Hepatocyte (in vitro differentiated cells): Measurements from ENCODE around the gene SCIN.
"Not testable (repeated sequence)": the region's sequence is repeated elsewhere in the genome, so short reads cannot be mapped to it uniquely, and the experiment has no call there.

Experiments
- CTCF ChIP-seq: fragments of 200-600 bp; sonication (generic); IDR thresholded peaks from 2 replicates; pipeline ENCODE4 v1.5.1; 2016; ENCODE audit warnings: antibody characterized with exemption, mild to moderate bottlenecking; ENCODE audit not compliant: poor library complexity
- EZH2 ChIP-seq: fragments of 200-600 bp; sonication (generic); IDR thresholded peaks from 2 replicates; pipeline ENCODE4 v1.6.1; 2016; ENCODE audit warnings: antibody characterized with exemption, mild to moderate bottlenecking, borderline replicate concordance

GRCh38 chr7:12688485-12689170 is 118.1 kb downstream of the SCIN start:
- not testable (repeated sequence) for TF ChIP-seq EZH2, CTCF
